SK-N-SH (cell line): ENCODE data around the gene TXNL4B.

Experiments used
- CTCF ChIP-seq: fragments of 200-600 bp; sonication (generic); IDR thresholded peaks from 2 replicates; pipeline ENCODE4 v1.6.1; 2017; ENCODE audit warnings: antibody characterized with exemption, mild to moderate bottlenecking, moderate library complexity
- POLR2AphosphoS5 ChIP-seq: IDR thresholded peaks from 2 replicates; pipeline ENCODE4 v1.6.1; 2012; ENCODE audit warnings: low read depth, low read length
- RFX5 ChIP-seq: IDR thresholded peaks from 2 replicates; pipeline ENCODE4 v1.6.1; 2012; ENCODE audit warnings: mild to moderate bottlenecking, improper control_type of control experiment, low read length
- TAF1 ChIP-seq: IDR thresholded peaks from 2 replicates; pipeline ENCODE4 v1.6.1; 2012; ENCODE audit warnings: low read depth, mild to moderate bottlenecking, low read length, moderate library complexity, borderline replicate concordance
- ZBTB33 ChIP-seq: IDR thresholded peaks from 2 replicates; pipeline ENCODE4 v1.4.0; 2012; ENCODE audit warnings: low read depth, borderline replicate concordance
- TF ChIP-seq, protein P1 (sequence below): IDR thresholded peaks from 2 replicates; pipeline ENCODE4 v1.6.1; 2012; ENCODE audit warnings: mild to moderate bottlenecking, low read depth, low read length, moderate library complexity
- TF ChIP-seq, protein P2 (sequence below): IDR thresholded peaks from 2 replicates; pipeline ENCODE4 v1.4.0; 2012; ENCODE audit warnings: low read depth

DNA sequence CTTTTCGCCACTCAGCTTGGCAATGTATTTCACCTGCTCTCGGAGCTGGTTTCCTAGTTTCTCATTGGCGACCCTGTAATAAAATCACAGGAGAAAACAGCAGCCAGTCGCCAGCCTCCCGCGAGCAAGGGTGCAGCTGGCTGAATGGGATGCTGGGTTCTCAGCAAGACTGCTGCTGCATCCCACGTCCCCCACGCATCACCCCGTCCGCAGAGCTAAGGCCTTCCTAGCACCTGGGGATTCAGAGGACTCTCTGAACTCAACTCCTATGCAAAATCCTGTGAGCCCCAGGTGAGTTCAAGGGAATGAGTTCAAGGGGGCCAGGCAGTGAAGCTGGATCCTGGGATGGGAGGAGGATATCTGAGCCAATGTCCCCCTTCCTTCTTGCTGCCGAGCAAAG lies 29.5 kb upstream of the TXNL4B start:
- TF ChIP-seq, protein P1, sequence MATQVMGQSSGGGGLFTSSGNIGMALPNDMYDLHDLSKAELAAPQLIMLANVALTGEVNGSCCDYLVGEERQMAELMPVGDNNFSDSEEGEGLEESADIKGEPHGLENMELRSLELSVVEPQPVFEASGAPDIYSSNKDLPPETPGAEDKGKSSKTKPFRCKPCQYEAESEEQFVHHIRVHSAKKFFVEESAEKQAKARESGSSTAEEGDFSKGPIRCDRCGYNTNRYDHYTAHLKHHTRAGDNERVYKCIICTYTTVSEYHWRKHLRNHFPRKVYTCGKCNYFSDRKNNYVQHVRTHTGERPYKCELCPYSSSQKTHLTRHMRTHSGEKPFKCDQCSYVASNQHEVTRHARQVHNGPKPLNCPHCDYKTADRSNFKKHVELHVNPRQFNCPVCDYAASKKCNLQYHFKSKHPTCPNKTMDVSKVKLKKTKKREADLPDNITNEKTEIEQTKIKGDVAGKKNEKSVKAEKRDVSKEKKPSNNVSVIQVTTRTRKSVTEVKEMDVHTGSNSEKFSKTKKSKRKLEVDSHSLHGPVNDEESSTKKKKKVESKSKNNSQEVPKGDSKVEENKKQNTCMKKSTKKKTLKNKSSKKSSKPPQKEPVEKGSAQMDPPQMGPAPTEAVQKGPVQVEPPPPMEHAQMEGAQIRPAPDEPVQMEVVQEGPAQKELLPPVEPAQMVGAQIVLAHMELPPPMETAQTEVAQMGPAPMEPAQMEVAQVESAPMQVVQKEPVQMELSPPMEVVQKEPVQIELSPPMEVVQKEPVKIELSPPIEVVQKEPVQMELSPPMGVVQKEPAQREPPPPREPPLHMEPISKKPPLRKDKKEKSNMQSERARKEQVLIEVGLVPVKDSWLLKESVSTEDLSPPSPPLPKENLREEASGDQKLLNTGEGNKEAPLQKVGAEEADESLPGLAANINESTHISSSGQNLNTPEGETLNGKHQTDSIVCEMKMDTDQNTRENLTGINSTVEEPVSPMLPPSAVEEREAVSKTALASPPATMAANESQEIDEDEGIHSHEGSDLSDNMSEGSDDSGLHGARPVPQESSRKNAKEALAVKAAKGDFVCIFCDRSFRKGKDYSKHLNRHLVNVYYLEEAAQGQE, result no peak
- TF ChIP-seq RFX5 (no peak), ZBTB33 (no peak), CTCF (no peak), POLR2AphosphoS5 (no peak), TAF1 (no peak)
- TF ChIP-seq, protein P2, sequence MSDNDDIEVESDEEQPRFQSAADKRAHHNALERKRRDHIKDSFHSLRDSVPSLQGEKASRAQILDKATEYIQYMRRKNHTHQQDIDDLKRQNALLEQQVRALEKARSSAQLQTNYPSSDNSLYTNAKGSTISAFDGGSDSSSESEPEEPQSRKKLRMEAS, result no peak
